Glutamatergic neuron (in vitro differentiated cells): ENCODE data around the gene CEP20. TPM values are rescaled to one million over a fixed set of nuclear protein-coding genes. Genes with fewer than 3 reads are reported as not detected.
"Not testable (repeated sequence)": the region's sequence is repeated elsewhere in the genome, so short reads cannot be mapped to it uniquely, and the experiment has no call there.

Experiments
- DNase-seq: peaks from one replicate; pipeline ENCODE4 v3.0.0; 2022
- H3K27ac Mint-ChIP-seq: one replicate; pipeline ENCODE4 v1.8.0; 2020; ENCODE audit warnings: mild to moderate bottlenecking, mixed read lengths, inconsistent platforms; ENCODE audit not compliant: unreplicated experiment
- H3K27me3 Mint-ChIP-seq: one replicate; pipeline ENCODE4 v1.8.0; 2020; ENCODE audit warnings: mild to moderate bottlenecking, moderate library complexity, mixed read lengths, inconsistent platforms; ENCODE audit not compliant: unreplicated experiment
- H3K36me3 Mint-ChIP-seq: one replicate; pipeline ENCODE4 v1.8.0; 2020; ENCODE audit warnings: mild to moderate bottlenecking, mixed read lengths, inconsistent platforms; ENCODE audit not compliant: unreplicated experiment
- H3K4me1 Mint-ChIP-seq: one replicate; pipeline ENCODE4 v1.8.0; 2020; ENCODE audit warnings: mild to moderate bottlenecking, low read depth, mixed read lengths, inconsistent platforms; ENCODE audit not compliant: unreplicated experiment
- H3K4me3 Mint-ChIP-seq: one replicate; pipeline ENCODE4 v1.8.0; 2020; ENCODE audit warnings: mild to moderate bottlenecking, mixed read lengths, inconsistent platforms; ENCODE audit not compliant: unreplicated experiment
- H3K9me3 Mint-ChIP-seq: one replicate; pipeline ENCODE4 v1.8.0; 2020; ENCODE audit warnings: mild to moderate bottlenecking, moderate library complexity, mixed read lengths, inconsistent platforms; ENCODE audit not compliant: unreplicated experiment
- CTCF ChIP-seq: fragments of 200-600 bp; sonication (generic); IDR thresholded peaks from one replicate; pipeline ENCODE4 v1.5.0; 2021; ENCODE audit not compliant: partially characterized antibody, unreplicated experiment
- total RNA-seq: library from RNA; stranded (reverse); fragmentation: NEBNext Ultra II Directional; extraction: Animal tissue kit (Norgen Biotek cat#: 25700); gene quantifications from one replicate; pipeline ENCODE4 v1.2.1, GENCODE V29; 2021; ENCODE audit not compliant: unreplicated experiment

CEP20 gene
- total RNA-seq, 1 donor from 2014 or later: 20.3 TPM

- Mint-ChIP-seq H3K27me3 (no peaks in the 10 kb centered on the region), H3K27ac (no peak overlapping the region), H3K36me3 (no peaks in the 10 kb centered on the region), H3K9me3 (peaks cover 2% of the 10 kb centered on the region), H3K4me3 (no peak overlapping the region), H3K4me1 (no peaks in the 10 kb centered on the region)
- no peak for TF ChIP-seq CTCF
- DNase-seq: no peak
These were observed 40.1 kb upstream of the CEP20 start for GRCh38 chr16:15928261-15929104.

GRCh38 chr16:15925631-15926030 is 37.2 kb upstream of the CEP20 start:
- Mint-ChIP-seq H3K36me3 (no peaks in the 10 kb centered on the region), H3K4me1 (no peaks in the 10 kb centered on the region), H3K27me3 (no peaks in the 10 kb centered on the region), H3K4me3 (no peak overlapping the region), H3K27ac (no peak overlapping the region), H3K9me3 (no peaks in the 10 kb centered on the region)
- DNase-seq: no peak
- no peak for TF ChIP-seq CTCF

GRCh38 chr16:15924996-15925395 is 36.6 kb upstream of the CEP20 start:
- no peak for TF ChIP-seq CTCF
- no peaks in the 10 kb centered on the region for H3K9me3 Mint-ChIP-seq
- no peaks in the 10 kb centered on the region for H3K27me3 Mint-ChIP-seq
- no peaks in the 10 kb centered on the region for H3K36me3 Mint-ChIP-seq
- no peaks in the 10 kb centered on the region for H3K4me1 Mint-ChIP-seq
- DNase-seq: no peak
- H3K27ac Mint-ChIP-seq: no peak overlapping the region
- H3K4me3 Mint-ChIP-seq: no peak overlapping the region

GRCh38 chr16:15919331-15919730 is 30.9 kb upstream of the CEP20 start:
- Mint-ChIP-seq H3K4me3 (no peak overlapping the region), H3K27ac (no peak overlapping the region), H3K27me3 (peaks cover 2% of the 10 kb centered on the region), H3K36me3 (no peaks in the 10 kb centered on the region), H3K4me1 (no peaks in the 10 kb centered on the region), H3K9me3 (no peaks in the 10 kb centered on the region)
- DNase-seq: no peak
- no peak for TF ChIP-seq CTCF

GRCh38 chr16:15918314-15918713 is 29.9 kb upstream of the CEP20 start:
- H3K4me1 Mint-ChIP-seq, H3K36me3 Mint-ChIP-seq, H3K27me3 Mint-ChIP-seq, DNase-seq, H3K4me3 Mint-ChIP-seq, H3K27ac Mint-ChIP-seq, H3K9me3 Mint-ChIP-seq: not testable (repeated sequence)
